H9 (cell line): ENCODE measurements around the gene NOP53. TPM values are rescaled to one million over a fixed set of nuclear protein-coding genes. Genes with fewer than 3 reads are reported as not detected.

Source experiments
- DNase-seq: peaks from one replicate; pipeline ENCODE4 v3.0.0-alpha.2; 2017
- H2AFZ ChIP-seq: one replicate; pipeline ENCODE4 v1.6.1; 2013; ENCODE audit warnings: mild to moderate bottlenecking, low read length, control low read depth, moderate library complexity
- H2AK5ac ChIP-seq: 2 replicates; pipeline ENCODE4 v1.6.1; 2013; ENCODE audit warnings: low read length, control low read depth, mixed read lengths; ENCODE audit not compliant: insufficient read length
- H2BK120ac ChIP-seq: one replicate; pipeline ENCODE4 v1.6.1; 2013; ENCODE audit warnings: low read depth, mild to moderate bottlenecking, low read length, control low read depth, inconsistent platforms; ENCODE audit not compliant: poor library complexity, severe bottlenecking
- H2BK12ac ChIP-seq: 2 replicates; pipeline ENCODE4 v1.6.1; 2013; ENCODE audit warnings: low read length, control low read depth, mixed read lengths, low read depth; ENCODE audit not compliant: insufficient read length
- H2BK15ac ChIP-seq: 2 replicates; pipeline ENCODE4 v1.6.1; 2013; ENCODE audit warnings: low read depth, low read length, control low read depth
- H2BK20ac ChIP-seq: one replicate; pipeline ENCODE4 v1.6.1; 2013; ENCODE audit warnings: low read depth, mild to moderate bottlenecking, low read length, control low read depth, inconsistent platforms; ENCODE audit not compliant: poor library complexity, severe bottlenecking
- H2BK5ac ChIP-seq: 2 replicates; pipeline ENCODE4 v1.6.1; 2013; ENCODE audit warnings: low read length, control low read depth, mixed read lengths; ENCODE audit not compliant: insufficient read length
- H3K14ac ChIP-seq: 2 replicates; pipeline ENCODE4 v1.6.1; 2013; ENCODE audit warnings: low read length, control low read depth; ENCODE audit not compliant: insufficient read depth
- H3K18ac ChIP-seq: 2 replicates; pipeline ENCODE4 v1.6.1; 2013; ENCODE audit warnings: low read depth, mild to moderate bottlenecking, mixed read lengths, low read length, control low read depth; ENCODE audit not compliant: insufficient read length
- H3K23ac ChIP-seq: 2 replicates; pipeline ENCODE4 v1.6.1; 2013; ENCODE audit warnings: low read length, control low read depth, mixed read lengths, low read depth; ENCODE audit not compliant: insufficient read length
- H3K23me2 ChIP-seq: 2 replicates; pipeline ENCODE4 v1.6.1; 2013; ENCODE audit warnings: low read depth, mild to moderate bottlenecking, mixed read lengths, low read length, control low read depth; ENCODE audit not compliant: insufficient read length, poor library complexity, severe bottlenecking
- H3K27ac ChIP-seq: 2 replicates; pipeline ENCODE4 v1.5.1; 2013; ENCODE audit warnings: low read length, control low read depth, mixed read lengths, low read depth; ENCODE audit not compliant: insufficient read length
- H3K27me3 ChIP-seq: 2 replicates; pipeline ENCODE4 v1.6.1; 2013; ENCODE audit warnings: low read length, control low read depth, inconsistent platforms; ENCODE audit not compliant: insufficient read depth
- H3K4ac ChIP-seq: 2 replicates; pipeline ENCODE4 v1.6.1; 2013; ENCODE audit warnings: low read depth, mild to moderate bottlenecking, control low read depth, inconsistent platforms, low read length, moderate library complexity
- H3K4me1 ChIP-seq: 2 replicates; pipeline ENCODE4 v1.6.1; 2013; ENCODE audit warnings: low read length, control low read depth, inconsistent platforms; ENCODE audit not compliant: insufficient read depth
- H3K4me2 ChIP-seq: 2 replicates; pipeline ENCODE4 v1.6.1; 2013; ENCODE audit warnings: low read length, control low read depth, mixed read lengths; ENCODE audit not compliant: insufficient read length, insufficient read depth
- H3K56ac ChIP-seq: 2 replicates; pipeline ENCODE4 v1.6.1; 2013; ENCODE audit warnings: low read depth, mild to moderate bottlenecking, mixed read lengths, low read length, control low read depth; ENCODE audit not compliant: insufficient read length
- H3K79me1 ChIP-seq: 2 replicates; pipeline ENCODE4 v1.6.1; 2013; ENCODE audit warnings: low read depth, mild to moderate bottlenecking, moderate library complexity, low read length, control low read depth, inconsistent platforms; ENCODE audit not compliant: insufficient read depth, poor library complexity, severe bottlenecking
- H3K79me2 ChIP-seq: 2 replicates; pipeline ENCODE4 v1.6.1; 2013; ENCODE audit warnings: low read length, control low read depth, inconsistent platforms; ENCODE audit not compliant: insufficient read depth
- H3K9ac ChIP-seq: 2 replicates; pipeline ENCODE4 v1.6.1; 2013; ENCODE audit warnings: low read length, control low read depth, mixed read lengths; ENCODE audit not compliant: insufficient read length; ENCODE audit errors: extremely low read depth
- H3K9me3 ChIP-seq: one replicate; pipeline ENCODE4 v1.6.1; 2013; ENCODE audit warnings: low read depth, low read length, inconsistent platforms; ENCODE audit not compliant: control insufficient read depth
- H3T11ph ChIP-seq: one replicate; pipeline ENCODE4 v1.6.1; 2013; ENCODE audit warnings: mild to moderate bottlenecking, low read length, control low read depth, inconsistent platforms
- H4K20me1 ChIP-seq: one replicate; pipeline ENCODE4 v1.6.1; 2013; ENCODE audit not compliant: control insufficient read depth, insufficient read length, insufficient read depth
- H4K5ac ChIP-seq: 2 replicates; pipeline ENCODE4 v1.6.1; 2013; ENCODE audit warnings: low read depth, mild to moderate bottlenecking, mixed read lengths, low read length, control low read depth; ENCODE audit not compliant: insufficient read length
- H4K8ac ChIP-seq: replicated peaks from 2 replicates; pipeline ENCODE4 v1.6.1; 2013; ENCODE audit warnings: low read length, control low read depth, mixed read lengths, low read depth; ENCODE audit not compliant: insufficient read length
- H4K91ac ChIP-seq: 2 replicates; pipeline ENCODE4 v1.6.1; 2013; ENCODE audit warnings: low read depth, mild to moderate bottlenecking, moderate library complexity, mixed read lengths, low read length, control low read depth; ENCODE audit not compliant: insufficient read length
- H3K27ac Mint-ChIP-seq, 3 experiments: 2 replicates in 2 of 3; 3 replicates in 1 of 3; pipeline ENCODE4 v1.8.0; 2020 to 2021; ENCODE audit warnings: mixed read lengths in 3 of 3, mild to moderate bottlenecking in 1 of 3, moderate library complexity in 1 of 3
- H3K27me3 Mint-ChIP-seq: 2 replicates; pipeline ENCODE4 v1.8.0; 2021; ENCODE audit warnings: low read depth, mild to moderate bottlenecking, moderate library complexity, mixed read lengths
- H3K36me3 Mint-ChIP-seq, 3 experiments: 2 replicates in 2 of 3; 3 replicates in 1 of 3; pipeline ENCODE4 v1.8.0; 2020 to 2021; ENCODE audit warnings: low read depth in 3 of 3, mixed read lengths in 3 of 3; ENCODE audit not compliant: insufficient read depth in 1 of 3
- H3K4me1 Mint-ChIP-seq, 2 experiments: 2 replicates each; pipeline ENCODE4 v1.8.0; 2020; ENCODE audit warnings: mixed read lengths in 2 of 2
- H3K4me3 Mint-ChIP-seq, 2 experiments: 2 replicates in 1 of 2; 3 replicates in 1 of 2; pipeline ENCODE4 v1.8.0; 2020 to 2021; ENCODE audit warnings: mild to moderate bottlenecking in 2 of 2, mixed read lengths in 2 of 2, moderate library complexity in 1 of 2
- H3K9me3 Mint-ChIP-seq, 2 experiments: 2 replicates in 1 of 2; 3 replicates in 1 of 2; pipeline ENCODE4 v1.8.0; 2020; ENCODE audit warnings: mild to moderate bottlenecking in 2 of 2, mixed read lengths in 2 of 2, moderate library complexity in 1 of 2
- WGBS: extraction: QIAGEN DNeasy Blood & Tissue Kit; methylation state at CpG from one replicate; pipeline ENCODE4 v1.1.7; 2013; ENCODE audit warnings: missing lambda C conversion rate, low lambda C conversion rate, mixed read lengths; ENCODE audit not compliant: insufficient read length; ENCODE audit errors: extremely low coverage; 5-methylcytosine and 5-hydroxymethylcytosine counted together
- total RNA-seq: library from RNA; stranded (reverse); gene quantifications from 2 replicates; pipeline ENCODE4 v1.2.1, GENCODE V29; 2021
- TF ChIP-seq, protein P1 (sequence below): fragments of 200-600 bp; sonication (generic); conservative IDR thresholded peaks from 3 replicates; pipeline ENCODE4 v1.8.0; 2021; ENCODE audit warnings: antibody characterized with exemption, mild to moderate bottlenecking

Gene NOP53
- total RNA-seq, 1 experiment from 2014 or later = 325 TPM

DNA sequence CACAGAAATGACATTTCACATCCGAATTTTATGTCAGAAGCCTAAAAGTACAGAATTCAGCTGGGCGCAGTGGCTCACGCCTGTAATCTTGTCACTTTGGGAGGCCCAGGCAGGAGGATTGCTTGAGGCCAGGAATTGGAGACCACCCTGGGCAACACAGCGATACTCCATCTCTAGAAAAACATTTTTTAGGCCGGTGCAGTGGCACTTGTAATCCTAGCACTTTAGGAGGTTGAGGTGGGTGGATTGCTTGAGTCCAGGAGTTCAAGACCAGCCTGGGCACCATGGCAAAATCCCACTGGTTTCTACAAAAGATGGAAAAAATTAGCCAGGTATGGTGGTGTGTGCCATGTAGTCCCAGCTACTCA, 15.3 kb downstream of the NOP53 start:
- H4K20me1 ChIP-seq = no peaks in the 10 kb centered on the region
- no peak overlapping the region for H2BK15ac ChIP-seq
- no peak overlapping the region for H2BK12ac ChIP-seq
- no peak overlapping the region for H3K27ac ChIP-seq
- Mint-ChIP-seq H3K27ac (no peak overlapping the region), H3K27me3 (no peaks in the 10 kb centered on the region), H3K4me1 (peaks cover 4 to 5% of the 10 kb centered on the region in 2 experiments), H3K9me3 (peaks cover 0 to 3% of the 10 kb centered on the region in 2 experiments; a peak in 1 of 5 replicates), H3K36me3 (peaks cover 30 to 38% (median 36%) of the 10 kb centered on the region in 3 experiments), H3K4me3 (no peak overlapping the region)
- no peak overlapping the region for H3K56ac ChIP-seq
- no peak overlapping the region for H3K18ac ChIP-seq
- H4K8ac ChIP-seq = no peak overlapping the region
- H2BK5ac ChIP-seq = no peak overlapping the region
- no peaks in the 10 kb centered on the region for H3K79me2 ChIP-seq
- H3K23me2 ChIP-seq = no peaks in the 10 kb centered on the region
- H2BK120ac ChIP-seq = no peak overlapping the region
- no peaks in the 10 kb centered on the region for H3K4me1 ChIP-seq
- no peak overlapping the region for H3K14ac ChIP-seq
- DNase-seq = no peak
- no peak overlapping the region for H2AFZ ChIP-seq
- no peak overlapping the region for H3K4ac ChIP-seq
- H3K27me3 ChIP-seq = no peaks in the 10 kb centered on the region
- no peak overlapping the region for H2BK20ac ChIP-seq
- no peak overlapping the region for H4K91ac ChIP-seq
- H2AK5ac ChIP-seq = no peak overlapping the region
- H3K9me3 ChIP-seq = no peaks in the 10 kb centered on the region
- TF ChIP-seq, protein P1, sequence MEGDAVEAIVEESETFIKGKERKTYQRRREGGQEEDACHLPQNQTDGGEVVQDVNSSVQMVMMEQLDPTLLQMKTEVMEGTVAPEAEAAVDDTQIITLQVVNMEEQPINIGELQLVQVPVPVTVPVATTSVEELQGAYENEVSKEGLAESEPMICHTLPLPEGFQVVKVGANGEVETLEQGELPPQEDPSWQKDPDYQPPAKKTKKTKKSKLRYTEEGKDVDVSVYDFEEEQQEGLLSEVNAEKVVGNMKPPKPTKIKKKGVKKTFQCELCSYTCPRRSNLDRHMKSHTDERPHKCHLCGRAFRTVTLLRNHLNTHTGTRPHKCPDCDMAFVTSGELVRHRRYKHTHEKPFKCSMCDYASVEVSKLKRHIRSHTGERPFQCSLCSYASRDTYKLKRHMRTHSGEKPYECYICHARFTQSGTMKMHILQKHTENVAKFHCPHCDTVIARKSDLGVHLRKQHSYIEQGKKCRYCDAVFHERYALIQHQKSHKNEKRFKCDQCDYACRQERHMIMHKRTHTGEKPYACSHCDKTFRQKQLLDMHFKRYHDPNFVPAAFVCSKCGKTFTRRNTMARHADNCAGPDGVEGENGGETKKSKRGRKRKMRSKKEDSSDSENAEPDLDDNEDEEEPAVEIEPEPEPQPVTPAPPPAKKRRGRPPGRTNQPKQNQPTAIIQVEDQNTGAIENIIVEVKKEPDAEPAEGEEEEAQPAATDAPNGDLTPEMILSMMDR = no peak
- no peak overlapping the region for H3K23ac ChIP-seq
- H4K5ac ChIP-seq = no peak overlapping the region
- H3T11ph ChIP-seq = no peak overlapping the region
- WGBS = no CpG with 5 or more reads among the region's 5 CpGs
- H3K9ac ChIP-seq = no peak overlapping the region
- no peaks in the 10 kb centered on the region for H3K79me1 ChIP-seq
- no peak overlapping the region for H3K4me2 ChIP-seq
